CD4-positive, alpha-beta T cell treated with Interleukin-10 for 1 hour (primary cell): ENCODE results near the gene RASEF.

Source experiments
- DNase-seq: peaks from one replicate; pipeline ENCODE4 v3.0.0-alpha.2; 2020

Gene RASEF

GRCh38 chr9:83056174-83056573 lies 6.8 kb downstream of the RASEF start:
- DNase-seq: no peak

- DNase-seq: no peak
These were observed 14.8 kb downstream of the RASEF start for GRCh38 chr9:83047839-83048775.

GRCh38 chr9:83043597-83043996 lies 19.3 kb downstream of the RASEF start:
- DNase-seq: no peak

- DNase-seq: no peak
These were observed 21.2 kb downstream of the RASEF start for GRCh38 chr9:83041771-83042170.

- no peak for DNase-seq
These were observed 23.6 kb downstream of the RASEF start for GRCh38 chr9:83039303-83039702.

GRCh38 chr9:83036043-83036442 lies 26.9 kb downstream of the RASEF start:
- DNase-seq: no peak

- DNase-seq: no peak
These were observed 27.8 kb downstream of the RASEF start for GRCh38 chr9:83035143-83035542.

- DNase-seq: no peak
These were observed 28.4 kb downstream of the RASEF start for GRCh38 chr9:83034587-83034986.

GRCh38 chr9:83034026-83034425 lies 28.9 kb downstream of the RASEF start:
- DNase-seq: no peak

GRCh38 chr9:83032065-83032625 lies 30.8 kb downstream of the RASEF start:
- no peak for DNase-seq

- no peak for DNase-seq
These were observed 32.4 kb downstream of the RASEF start for GRCh38 chr9:83030391-83031107.

GRCh38 chr9:83029531-83030137 lies 33.3 kb downstream of the RASEF start:
- no peak for DNase-seq

- no peak for DNase-seq
These were observed 35.6 kb downstream of the RASEF start for GRCh38 chr9:83027153-83027891.

- no peak for DNase-seq
These were observed 38.3 kb downstream of the RASEF start for GRCh38 chr9:83024506-83025125.

GRCh38 chr9:83023151-83023550 lies 39.8 kb downstream of the RASEF start:
- DNase-seq: no peak

GRCh38 chr9:83020864-83021263 lies 42.1 kb downstream of the RASEF start:
- DNase-seq: no peak

GRCh38 chr9:83020327-83020726 lies 42.6 kb downstream of the RASEF start:
- DNase-seq: no peak

- no peak for DNase-seq
These were observed 43.7 kb downstream of the RASEF start for GRCh38 chr9:83019246-83019645.

GRCh38 chr9:83015897-83016296 lies 47.0 kb downstream of the RASEF start:
- no peak for DNase-seq

- no peak for DNase-seq
These were observed 48.9 kb downstream of the RASEF start for GRCh38 chr9:83013867-83014605.
